ENCODE results near the gene SMIM35.

SMIM35 gene

GRCh38 chr11:118054712-118055640 lies 31.8 kb downstream of the SMIM35 start:
- Histone ChIP-seq H3K79me2 (ENCODE audit: low read length) (no peaks in the 10 kb centered on the region), H3K4me3 (ENCODE audit: low read length) (no peak overlapping the region), H3K9me3 (ENCODE audit: insufficient read depth, low read length) (no peaks in the 10 kb centered on the region), H3K4me1 (ENCODE audit: low read length) (peaks cover 67% of the 10 kb centered on the region), H4K20me1 (ENCODE audit: insufficient read depth, low read length) (no peaks in the 10 kb centered on the region), H3K4me2 (ENCODE audit: low read length) (no peak overlapping the region), H2AFZ (ENCODE audit: low read depth, low read length) (no peak overlapping the region), H3K9ac (ENCODE audit: low read length) (no peak overlapping the region), H3K27ac (ENCODE audit: low read length) (no peak overlapping the region), H3K27me3 (ENCODE audit: low read depth, low read length) (no peaks in the 10 kb centered on the region), H3K36me3 (replicated peaks; ENCODE audit: low read depth, low read length) (no peaks in the 10 kb centered on the region)
- no peak for TF ChIP-seq EZH2phosphoT487 (IDR thresholded peaks at IDR 0.05; ENCODE audit: low read depth)
- TF ChIP-seq CTCF (IDR thresholded peaks at IDR 0.05; ENCODE audit: low read depth, low read length): no peak

GRCh38 chr11:118052581-118053206 lies 34.1 kb downstream of the SMIM35 start:
- no peaks in the 10 kb centered on the region for H4K20me1 ChIP-seq (ENCODE audit: insufficient read depth, low read length)
- peaks cover 64% of the 10 kb centered on the region for H3K4me1 ChIP-seq (ENCODE audit: low read length)
- no peaks in the 10 kb centered on the region for H3K36me3 ChIP-seq (replicated peaks; ENCODE audit: low read depth, low read length)
- H2AFZ ChIP-seq (ENCODE audit: low read depth, low read length): no peak overlapping the region
- no peaks in the 10 kb centered on the region for H3K79me2 ChIP-seq (ENCODE audit: low read length)
- H3K9ac ChIP-seq (ENCODE audit: low read length): peak overlapping the region; percentile 65
- peak overlapping the region; percentile 17; the same call in 1 of the 2 replicates for H3K4me2 ChIP-seq (ENCODE audit: low read length)
- TF ChIP-seq EZH2phosphoT487 (IDR thresholded peaks at IDR 0.05; ENCODE audit: low read depth) (no peak), CTCF (IDR thresholded peaks at IDR 0.05; ENCODE audit: low read depth, low read length) (no peak)
- H3K27me3 ChIP-seq (ENCODE audit: low read depth, low read length): no peaks in the 10 kb centered on the region
- H3K4me3 ChIP-seq (ENCODE audit: low read length): no peak overlapping the region
- no peaks in the 10 kb centered on the region for H3K9me3 ChIP-seq (ENCODE audit: insufficient read depth, low read length)
- H3K27ac ChIP-seq (ENCODE audit: low read length): peak overlapping the region; percentile 82

GRCh38 chr11:118051611-118052461 lies 34.9 kb downstream of the SMIM35 start:
- no peaks in the 10 kb centered on the region for H4K20me1 ChIP-seq (ENCODE audit: insufficient read depth, low read length)
- H3K4me2 ChIP-seq (ENCODE audit: low read length): peak overlapping the region; percentile 14; the same call in 1 of the 2 replicates
- no peaks in the 10 kb centered on the region for H3K27me3 ChIP-seq (ENCODE audit: low read depth, low read length)
- TF ChIP-seq EZH2phosphoT487 (IDR thresholded peaks at IDR 0.05; ENCODE audit: low read depth) (no peak), CTCF (IDR thresholded peaks at IDR 0.05; ENCODE audit: low read depth, low read length) (no peak)
- no peak overlapping the region for H3K4me3 ChIP-seq (ENCODE audit: low read length)
- H3K9ac ChIP-seq (ENCODE audit: low read length): peak overlapping the region; percentile 65
- no peaks in the 10 kb centered on the region for H3K9me3 ChIP-seq (ENCODE audit: insufficient read depth, low read length)
- H2AFZ ChIP-seq (ENCODE audit: low read depth, low read length): no peak overlapping the region
- no peaks in the 10 kb centered on the region for H3K79me2 ChIP-seq (ENCODE audit: low read length)
- H3K4me1 ChIP-seq (ENCODE audit: low read length): peaks cover 66% of the 10 kb centered on the region
- H3K36me3 ChIP-seq (replicated peaks; ENCODE audit: low read depth, low read length): no peaks in the 10 kb centered on the region
- H3K27ac ChIP-seq (ENCODE audit: low read length): peak overlapping the region; percentile 82
